ENCODE measurements around the gene IP6K3.

IP6K3 gene

DNA sequence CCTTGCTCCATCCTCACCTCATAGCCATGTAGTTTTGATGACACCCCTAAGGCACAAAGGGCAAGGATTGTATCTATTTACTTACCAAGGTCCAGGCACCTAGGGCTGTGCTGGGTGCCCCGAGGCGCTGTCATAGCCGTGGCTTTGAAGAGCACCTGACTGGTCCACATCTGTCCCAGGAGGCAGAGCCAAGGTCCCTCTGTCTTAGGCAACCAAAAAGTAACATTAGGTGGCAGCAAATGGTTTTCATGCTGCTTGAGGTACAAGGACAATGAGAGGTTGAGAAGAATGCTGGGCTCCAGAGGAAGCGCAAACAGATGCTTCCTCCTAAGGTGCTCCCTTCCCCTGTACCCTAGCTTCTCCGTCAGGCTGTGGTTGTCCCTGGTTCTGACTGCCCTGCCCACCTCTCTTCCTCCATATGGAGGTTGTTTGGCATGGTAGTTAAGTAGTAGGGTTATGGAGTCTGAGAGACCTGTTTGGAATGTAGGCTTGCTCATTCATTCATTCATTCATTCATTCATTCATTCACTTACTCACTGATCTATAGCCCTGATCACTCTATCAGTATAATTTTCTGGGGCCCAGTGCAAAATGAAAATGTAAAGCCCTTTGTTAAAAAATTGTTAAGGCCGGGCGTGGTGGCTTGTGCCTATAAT is 32.2 kb downstream of the IP6K3 start:
- TF ChIP-seq, protein P1, sequence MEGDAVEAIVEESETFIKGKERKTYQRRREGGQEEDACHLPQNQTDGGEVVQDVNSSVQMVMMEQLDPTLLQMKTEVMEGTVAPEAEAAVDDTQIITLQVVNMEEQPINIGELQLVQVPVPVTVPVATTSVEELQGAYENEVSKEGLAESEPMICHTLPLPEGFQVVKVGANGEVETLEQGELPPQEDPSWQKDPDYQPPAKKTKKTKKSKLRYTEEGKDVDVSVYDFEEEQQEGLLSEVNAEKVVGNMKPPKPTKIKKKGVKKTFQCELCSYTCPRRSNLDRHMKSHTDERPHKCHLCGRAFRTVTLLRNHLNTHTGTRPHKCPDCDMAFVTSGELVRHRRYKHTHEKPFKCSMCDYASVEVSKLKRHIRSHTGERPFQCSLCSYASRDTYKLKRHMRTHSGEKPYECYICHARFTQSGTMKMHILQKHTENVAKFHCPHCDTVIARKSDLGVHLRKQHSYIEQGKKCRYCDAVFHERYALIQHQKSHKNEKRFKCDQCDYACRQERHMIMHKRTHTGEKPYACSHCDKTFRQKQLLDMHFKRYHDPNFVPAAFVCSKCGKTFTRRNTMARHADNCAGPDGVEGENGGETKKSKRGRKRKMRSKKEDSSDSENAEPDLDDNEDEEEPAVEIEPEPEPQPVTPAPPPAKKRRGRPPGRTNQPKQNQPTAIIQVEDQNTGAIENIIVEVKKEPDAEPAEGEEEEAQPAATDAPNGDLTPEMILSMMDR (IDR thresholded peaks at IDR 0.05; ENCODE audit: control insufficient read depth, insufficient read depth, low read depth, low read length, missing control alignments), result no peak
- H3K4me3 ChIP-seq (ENCODE audit: control insufficient read depth, low read depth, low read length), result no peak overlapping the region
- no peak for DNase-seq (ENCODE audit: low read depth)

DNA sequence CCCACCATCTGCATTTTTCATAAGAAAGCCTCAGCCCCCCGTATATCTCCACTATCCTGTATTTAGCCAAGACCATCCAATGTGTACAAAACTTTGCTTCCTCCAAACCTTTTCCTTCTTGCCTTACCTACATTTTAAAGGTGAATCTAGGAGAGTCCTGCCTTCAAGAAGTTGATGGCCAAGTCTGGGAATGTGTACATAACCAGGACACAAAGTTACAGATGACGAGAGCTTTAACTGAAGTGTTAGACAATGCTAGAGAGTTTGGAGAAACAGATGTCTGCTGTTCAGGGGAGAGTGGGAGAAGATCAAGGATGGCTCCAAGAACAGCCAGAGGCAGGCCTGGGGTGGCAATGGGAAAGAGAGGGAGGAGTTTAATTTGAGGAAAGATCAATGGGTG is 32.9 kb downstream of the IP6K3 start:
- DNase-seq (ENCODE audit: low read depth), result no peak
- TF ChIP-seq, protein P1 (IDR thresholded peaks at IDR 0.05; ENCODE audit: control insufficient read depth, insufficient read depth, low read depth, low read length, missing control alignments), result no peak
- no peak overlapping the region for H3K4me3 ChIP-seq (ENCODE audit: control insufficient read depth, low read depth, low read length)

DNA sequence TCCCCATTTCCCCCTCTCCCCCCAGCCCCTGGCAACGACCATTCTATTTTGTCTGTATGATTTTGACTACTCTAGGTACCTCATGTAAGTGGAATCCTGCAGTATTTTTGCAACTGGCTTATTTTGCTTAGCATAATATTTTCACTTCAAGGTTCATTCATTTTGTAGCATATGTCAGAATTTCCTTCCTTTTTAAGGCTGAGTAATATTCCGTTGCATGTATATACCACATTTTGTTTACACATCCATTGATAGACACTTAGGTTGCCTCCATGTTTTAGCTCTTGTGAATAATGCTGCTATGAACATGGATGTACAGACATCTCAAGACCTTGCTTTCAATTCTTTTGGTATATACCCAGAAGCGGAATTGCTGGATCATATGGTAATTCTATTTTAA is 33.8 kb downstream of the IP6K3 start:
- DNase-seq (ENCODE audit: low read depth), result no peak
- no peak overlapping the region for H3K4me3 ChIP-seq (ENCODE audit: control insufficient read depth, low read depth, low read length)
- TF ChIP-seq, protein P1 (IDR thresholded peaks at IDR 0.05; ENCODE audit: control insufficient read depth, insufficient read depth, low read depth, low read length, missing control alignments), result no peak

DNA sequence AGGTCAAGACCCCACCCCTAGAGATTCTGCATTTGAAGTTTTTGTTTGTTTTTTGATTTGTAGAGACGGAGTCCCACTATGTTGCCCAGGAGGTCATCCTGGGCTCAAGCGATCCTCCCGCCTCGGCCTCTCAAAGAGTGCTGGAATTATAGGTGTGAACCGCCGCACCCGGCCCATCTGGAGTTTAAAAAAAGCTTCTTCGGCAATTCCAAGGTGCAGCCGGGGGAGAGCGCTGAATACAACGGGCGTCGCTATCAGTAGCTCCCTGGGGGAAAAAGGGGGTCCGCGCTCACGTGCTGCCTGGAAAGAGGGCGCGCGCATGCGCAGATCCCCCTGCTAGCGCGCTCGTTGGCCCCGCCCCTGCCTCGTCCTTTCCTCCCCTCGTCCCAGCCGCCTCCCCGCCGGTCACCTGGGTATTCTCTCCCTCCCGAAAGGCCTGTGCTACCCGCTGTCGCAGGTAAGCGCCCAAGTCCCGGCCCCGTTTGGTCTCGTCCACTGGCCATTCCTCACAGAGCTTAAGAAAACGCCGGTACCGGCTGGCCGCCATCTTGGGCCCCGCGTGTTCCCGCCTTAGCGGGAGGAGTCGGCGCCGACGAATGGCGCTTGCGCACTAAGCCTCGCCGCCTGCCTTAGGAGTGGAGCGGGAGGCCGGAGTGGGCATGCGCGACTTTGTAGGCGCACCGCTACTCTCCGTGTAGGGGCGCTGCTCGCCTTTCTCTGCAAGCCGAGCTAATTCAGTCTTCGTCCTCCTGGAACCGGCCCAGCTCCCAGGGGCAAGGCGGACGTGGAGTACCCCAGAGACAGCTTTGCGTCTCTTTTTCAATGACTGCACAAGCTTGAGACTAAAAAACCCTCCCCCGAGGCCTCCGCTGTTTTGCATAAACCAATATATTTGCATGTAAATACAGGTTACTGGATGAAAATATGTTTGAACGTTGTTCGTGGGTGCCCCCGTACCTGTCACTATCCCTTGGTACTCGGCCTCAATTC is 35.3 kb downstream of the IP6K3 start, which contains the start of gene UQCC2:
Gene UQCC2 (minus strand): TSS at position 561 of the 990 bp plus-strand sequence. CDS start 14 bp downstream, at position 547.
- TF ChIP-seq, protein P1 (IDR thresholded peaks at IDR 0.05; ENCODE audit: control insufficient read depth, insufficient read depth, low read depth, low read length, missing control alignments), result peak; percentile 67

DNA sequence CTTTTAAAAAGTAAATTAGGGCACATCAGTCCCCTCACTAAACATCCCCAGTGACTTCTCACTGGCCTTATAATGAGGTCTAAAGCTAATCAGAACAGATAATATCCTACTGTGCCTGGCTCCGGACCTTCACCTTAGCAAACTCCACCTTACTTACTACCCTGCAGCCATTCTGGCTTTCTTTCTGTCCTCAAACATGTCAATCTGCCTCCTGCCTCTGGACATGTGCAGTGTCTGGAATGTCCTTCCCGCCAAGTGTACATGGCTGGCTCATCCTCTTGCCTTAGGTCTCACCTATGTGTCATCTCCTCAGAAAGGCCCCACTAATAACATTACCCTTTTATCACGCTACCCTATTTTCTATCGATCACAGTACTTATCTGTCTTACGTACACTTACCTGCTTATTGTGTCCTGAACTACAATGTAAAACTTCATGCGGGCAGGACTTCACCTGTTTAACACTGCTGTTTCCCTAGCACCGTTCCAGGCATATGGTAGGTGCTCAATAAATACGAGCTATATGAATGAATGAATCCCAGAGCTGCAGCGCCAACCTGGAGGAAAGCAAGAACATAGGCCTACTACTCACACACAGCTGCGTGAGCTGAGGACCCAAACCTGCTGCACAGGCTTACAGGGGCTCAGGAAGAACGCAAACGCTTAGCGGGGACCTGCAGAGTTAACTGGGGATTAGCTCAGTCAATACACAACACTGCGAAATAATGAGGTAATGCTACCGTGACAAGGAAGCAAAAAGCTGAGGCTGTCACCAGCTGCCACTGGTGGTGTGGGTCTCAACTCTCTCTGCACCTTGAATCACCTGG is 36.2 kb downstream of the IP6K3 start:
- TF ChIP-seq, protein P1 (IDR thresholded peaks at IDR 0.05; ENCODE audit: control insufficient read depth, insufficient read depth, low read depth, low read length, missing control alignments), result no peak
- peak overlapping the region; percentile 93 for H3K4me3 ChIP-seq (ENCODE audit: control insufficient read depth, low read depth, low read length)
- no peak for DNase-seq (ENCODE audit: low read depth)

More for the DNA sequence above, 35.3 kb downstream of the IP6K3 start, which contains the start of gene UQCC2:
- peak; percentile 75 for DNase-seq (ENCODE audit: low read depth)
- H3K4me3 ChIP-seq (ENCODE audit: control insufficient read depth, low read depth, low read length), result peak within 1 kb of the TSS; percentile 93
